K562 (cell line): ENCODE data around the gene DPF1. TPM values are rescaled to one million over a fixed set of nuclear protein-coding genes. Genes with fewer than 3 reads are reported as not detected.
A peak's percentile ranks its signal among the peaks of the same experiment; 100 is the strongest.

Source experiments
- BCOR ChIP-seq: fragments of 450-650 bp; IDR thresholded peaks from 2 replicates; pipeline ENCODE4 v1.6.1; 2016
- BRD9 ChIP-seq: fragments of 450-650 bp; IDR thresholded peaks from 2 replicates; pipeline ENCODE4 v1.6.1; 2018; ENCODE audit warnings: low read depth; ENCODE audit not compliant: partially characterized antibody
- CBFB ChIP-seq: sonication (generic); formaldehyde crosslinking; IDR thresholded peaks from 2 replicates; pipeline ENCODE4 v1.4.0; 2020; ENCODE audit warnings: mild to moderate bottlenecking, missing genetic modification reagents
- EZH2 ChIP-seq: IDR thresholded peaks from 2 replicates; pipeline ENCODE4 v1.6.1; 2012; ENCODE audit warnings: low read depth, mild to moderate bottlenecking, inconsistent platforms, low read length, borderline replicate concordance
- FOS ChIP-seq: IDR thresholded peaks from 3 replicates; pipeline ENCODE4 v1.6.1; 2011; ENCODE audit not compliant: insufficient read length; ENCODE audit errors: extremely low read depth
- FOXJ3 ChIP-seq: sonication (generic); formaldehyde crosslinking; IDR thresholded peaks from 2 replicates; pipeline ENCODE4 v1.4.0; 2020; ENCODE audit warnings: mild to moderate bottlenecking, missing genetic modification reagents
- GABPB2 ChIP-seq: fragments of 250-450 bp; sonication (Bioruptor Pico); conservative IDR thresholded peaks from 2 replicates; pipeline ENCODE4 v1.5.1; 2021; ENCODE audit warnings: mild to moderate bottlenecking
- GATA2 ChIP-seq: sonication (generic); formaldehyde crosslinking; IDR thresholded peaks from 2 replicates; pipeline ENCODE4 v1.4.0; 2020; ENCODE audit warnings: mild to moderate bottlenecking, missing genetic modification reagents
- KLF6 ChIP-seq: fragments of 250-450 bp; sonication (Bioruptor Pico); IDR thresholded peaks from 2 replicates; pipeline ENCODE4 v1.4.0; 2020; ENCODE audit warnings: mild to moderate bottlenecking, moderate library complexity, borderline replicate concordance
- MYNN ChIP-seq, 2 experiments: sonication (generic); formaldehyde crosslinking in 1 of 2; IDR thresholded peaks; 2 replicates each; pipeline versions ENCODE4 v1.5.0 to v1.6.1; 2016 to 2020; ENCODE audit warnings: antibody characterized with exemption in 1 of 2, missing genetic modification reagents in 1 of 2
- POLR3A ChIP-seq: IDR thresholded peaks from 2 replicates; pipeline ENCODE4 v1.6.1; 2011; ENCODE audit warnings: borderline replicate concordance, mild to moderate bottlenecking, moderate library complexity; ENCODE audit not compliant: insufficient read length, insufficient read depth; ENCODE audit errors: extremely low read depth
- RFX7 ChIP-seq: fragments of 250-450 bp; sonication (Bioruptor Pico); IDR thresholded peaks from 2 replicates; pipeline ENCODE4 v1.5.1; 2021; ENCODE audit warnings: mild to moderate bottlenecking
- SAFB2 ChIP-seq: fragments of 200-400 bp; formaldehyde crosslinking; IDR thresholded peaks from 2 replicates; pipeline ENCODE4 v1.6.1; 2018; ENCODE audit warnings: borderline replicate concordance, low read length, low read depth, moderate library complexity; ENCODE audit not compliant: severe bottlenecking
- SOX6 ChIP-seq: fragments of 450-650 bp; IDR thresholded peaks from 2 replicates; pipeline ENCODE4 v1.6.1; 2014; ENCODE audit warnings: mild to moderate bottlenecking
- SUPT5H ChIP-seq: fragments of 450-650 bp; IDR thresholded peaks from 2 replicates; pipeline ENCODE4 v1.6.1; 2016
- XRCC4 ChIP-seq: IDR thresholded peaks from one replicate; pipeline ENCODE4 v1.6.1; 2011; ENCODE audit not compliant: insufficient read depth, insufficient read length; ENCODE audit errors: extremely low read depth
- YBX1 ChIP-seq: fragments of 450-650 bp; IDR thresholded peaks from 2 replicates; pipeline ENCODE4 v1.7.1; 2016; ENCODE audit warnings: mild to moderate bottlenecking
- ZNF57 ChIP-seq: fragments of 450-650 bp; formaldehyde crosslinking; IDR thresholded peaks from 2 replicates; pipeline ENCODE4 v1.4.0; 2020; ENCODE audit warnings: mild to moderate bottlenecking, moderate library complexity
- ZNF780A ChIP-seq: fragments of 250-450 bp; sonication (Bioruptor Pico); IDR thresholded peaks from 2 replicates; pipeline ENCODE4 v1.5.0; 2021; ENCODE audit warnings: mild to moderate bottlenecking
- ZNF830 ChIP-seq: fragments of 250-450 bp; sonication (Bioruptor Pico); IDR thresholded peaks from 2 replicates; pipeline ENCODE4 v1.5.0; 2021; ENCODE audit warnings: mild to moderate bottlenecking
- polyA plus RNA-seq, 8 experiments: library from polyadenylated mRNA; depleted of rRNA in 4 of 8; stranded (reverse) in 5 of 8; unstranded in 3 of 8; fragments of >200 nt; fragmentation: Nextera tagmentation in 2 of 8; fragmentation: Illumina TruSeq in 1 of 8; extraction: Ambion mirVana in 2 of 8; extraction: Trizol in 1 of 8; gene quantifications; 2 replicates each; pipeline versions ENCODE4 v1.2.1 to v1.2.3, GENCODE V29; 2011 to 2014; ENCODE audit warnings: inconsistent platforms in 1 of 8, missing spikeins in 1 of 8
- total RNA-seq, 7 experiments: library from RNA; depleted of rRNA in 6 of 7; stranded (reverse); fragments of >200 nt in 6 of 7; fragmentation: Illumina TruSeq in 2 of 7; extraction: Trizol in 2 of 7; gene quantifications; 2 replicates each; pipeline versions ENCODE4 v1.2.1 to v1.2.3, GENCODE V29; 2011 to 2021; ENCODE audit warnings: low replicate concordance in 1 of 7
- TF ChIP-seq, protein P1 (sequence below): fragments of 200-800 bp; sonication (Bioruptor generic); IDR thresholded peaks from 2 replicates; pipeline ENCODE4 v1.6.1; 2016; ENCODE audit warnings: missing genetic modification characterization, missing compliant biosample characterization
- TF ChIP-seq, protein P2 (sequence below): sonication (generic); formaldehyde crosslinking; IDR thresholded peaks from 2 replicates; pipeline ENCODE4 v1.8.1; 2022; ENCODE audit warnings: missing genetic modification reagents
- TF ChIP-seq, protein P3 (sequence below), 2 experiments: fragments of 450-650 bp in 1 of 2; sonication (generic) in 1 of 2; formaldehyde crosslinking; conservative IDR thresholded peaks; 2 replicates each; pipeline versions ENCODE4 v1.4.0 to v1.8.1; 2020 to 2022; ENCODE audit warnings: mild to moderate bottlenecking in 1 of 2, missing genetic modification reagents in 1 of 2

Gene DPF1
- total and polyA plus RNA-seq, 9 of the 15 experiments (the other 6 are each of a cell fraction or from before 2014, with no cell fraction given) = 0.10 to 5.7 (median 3.1) TPM

GRCh38 chr19:38270587-38271167 lies 46.7 kb upstream of the DPF1 start (continued):
- TF ChIP-seq ZNF780A (no peak), GATA2 (CRISPR knock-in tag) (no peak), KLF6 (CRISPR knock-in tag) (no peak), SAFB2 (no peak), POLR3A (no peak), FOXJ3 (no peak), ZNF57 (CRISPR knock-in tag) (no peak), ZNF830 (CRISPR knock-in tag) (no peak), BCOR (peak; percentile 21; the same call in 1 of the 2 replicates), SUPT5H (no peak), CBFB (no peak), YBX1 (no peak), MYNN (IDR thresholded peaks at IDR 0.05) (peak; percentile 71; the same call in 1 of the 2 replicates), MYNN (CRISPR knock-in tag; IDR thresholded peaks at IDR 0.05) (no peak), FOS (no peak), GABPB2 (CRISPR knock-in tag) (no peak), SOX6 (no peak), RFX7 (CRISPR knock-in tag) (no peak), EZH2 (no peak), XRCC4 (no peak), BRD9 (no peak)
- TF ChIP-seq, protein P1, sequence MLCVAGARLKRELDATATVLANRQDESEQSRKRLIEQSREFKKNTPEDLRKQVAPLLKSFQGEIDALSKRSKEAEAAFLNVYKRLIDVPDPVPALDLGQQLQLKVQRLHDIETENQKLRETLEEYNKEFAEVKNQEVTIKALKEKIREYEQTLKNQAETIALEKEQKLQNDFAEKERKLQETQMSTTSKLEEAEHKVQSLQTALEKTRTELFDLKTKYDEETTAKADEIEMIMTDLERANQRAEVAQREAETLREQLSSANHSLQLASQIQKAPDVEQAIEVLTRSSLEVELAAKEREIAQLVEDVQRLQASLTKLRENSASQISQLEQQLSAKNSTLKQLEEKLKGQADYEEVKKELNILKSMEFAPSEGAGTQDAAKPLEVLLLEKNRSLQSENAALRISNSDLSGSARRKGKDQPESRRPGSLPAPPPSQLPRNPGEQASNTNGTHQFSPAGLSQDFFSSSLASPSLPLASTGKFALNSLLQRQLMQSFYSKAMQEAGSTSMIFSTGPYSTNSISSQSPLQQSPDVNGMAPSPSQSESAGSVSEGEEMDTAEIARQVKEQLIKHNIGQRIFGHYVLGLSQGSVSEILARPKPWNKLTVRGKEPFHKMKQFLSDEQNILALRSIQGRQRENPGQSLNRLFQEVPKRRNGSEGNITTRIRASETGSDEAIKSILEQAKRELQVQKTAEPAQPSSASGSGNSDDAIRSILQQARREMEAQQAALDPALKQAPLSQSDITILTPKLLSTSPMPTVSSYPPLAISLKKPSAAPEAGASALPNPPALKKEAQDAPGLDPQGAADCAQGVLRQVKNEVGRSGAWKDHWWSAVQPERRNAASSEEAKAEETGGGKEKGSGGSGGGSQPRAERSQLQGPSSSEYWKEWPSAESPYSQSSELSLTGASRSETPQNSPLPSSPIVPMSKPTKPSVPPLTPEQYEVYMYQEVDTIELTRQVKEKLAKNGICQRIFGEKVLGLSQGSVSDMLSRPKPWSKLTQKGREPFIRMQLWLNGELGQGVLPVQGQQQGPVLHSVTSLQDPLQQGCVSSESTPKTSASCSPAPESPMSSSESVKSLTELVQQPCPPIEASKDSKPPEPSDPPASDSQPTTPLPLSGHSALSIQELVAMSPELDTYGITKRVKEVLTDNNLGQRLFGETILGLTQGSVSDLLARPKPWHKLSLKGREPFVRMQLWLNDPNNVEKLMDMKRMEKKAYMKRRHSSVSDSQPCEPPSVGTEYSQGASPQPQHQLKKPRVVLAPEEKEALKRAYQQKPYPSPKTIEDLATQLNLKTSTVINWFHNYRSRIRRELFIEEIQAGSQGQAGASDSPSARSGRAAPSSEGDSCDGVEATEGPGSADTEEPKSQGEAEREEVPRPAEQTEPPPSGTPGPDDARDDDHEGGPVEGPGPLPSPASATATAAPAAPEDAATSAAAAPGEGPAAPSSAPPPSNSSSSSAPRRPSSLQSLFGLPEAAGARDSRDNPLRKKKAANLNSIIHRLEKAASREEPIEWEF (CRISPR knock-in tag) = no peak
- TF ChIP-seq, protein P2, sequence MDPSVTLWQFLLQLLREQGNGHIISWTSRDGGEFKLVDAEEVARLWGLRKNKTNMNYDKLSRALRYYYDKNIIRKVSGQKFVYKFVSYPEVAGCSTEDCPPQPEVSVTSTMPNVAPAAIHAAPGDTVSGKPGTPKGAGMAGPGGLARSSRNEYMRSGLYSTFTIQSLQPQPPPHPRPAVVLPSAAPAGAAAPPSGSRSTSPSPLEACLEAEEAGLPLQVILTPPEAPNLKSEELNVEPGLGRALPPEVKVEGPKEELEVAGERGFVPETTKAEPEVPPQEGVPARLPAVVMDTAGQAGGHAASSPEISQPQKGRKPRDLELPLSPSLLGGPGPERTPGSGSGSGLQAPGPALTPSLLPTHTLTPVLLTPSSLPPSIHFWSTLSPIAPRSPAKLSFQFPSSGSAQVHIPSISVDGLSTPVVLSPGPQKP (CRISPR knock-in tag) = no peak
- TF ChIP-seq, protein P3, sequence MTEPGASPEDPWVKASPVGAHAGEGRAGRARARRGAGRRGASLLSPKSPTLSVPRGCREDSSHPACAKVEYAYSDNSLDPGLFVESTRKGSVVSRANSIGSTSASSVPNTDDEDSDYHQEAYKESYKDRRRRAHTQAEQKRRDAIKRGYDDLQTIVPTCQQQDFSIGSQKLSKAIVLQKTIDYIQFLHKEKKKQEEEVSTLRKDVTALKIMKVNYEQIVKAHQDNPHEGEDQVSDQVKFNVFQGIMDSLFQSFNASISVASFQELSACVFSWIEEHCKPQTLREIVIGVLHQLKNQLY (CRISPR knock-in tag; conservative IDR thresholded peaks at IDR 0.05) = no peak
